Tibial artery (tissue), 4 donors: ENCODE data around the gene B3GAT3.

Experiments used
- DNase-seq, 2 donors: peaks; one replicate each; pipeline ENCODE4 v3.0.0-alpha.2; 2019
- H3K27ac ChIP-seq, 2 donors: fragments of 200-600 bp; sonication (generic) in 1 of 2; 1 replicate in 1 of 2; 2 replicates in 1 of 2; pipeline ENCODE4 v1.5.1; 2018 to 2019; ENCODE audit warnings: mild to moderate bottlenecking in 1 of 2
- H3K27me3 ChIP-seq, 2 donors: fragments of 200-600 bp; sonication (generic) in 1 of 2; one replicate each; pipeline versions ENCODE4 v1.5.1 to v1.6.0; 2016 to 2019
- H3K36me3 ChIP-seq, 3 donors: fragments of 200-600 bp; sonication (generic) in 2 of 3; one replicate each; pipeline ENCODE4 v1.5.1; 2016 to 2019; ENCODE audit warnings: mild to moderate bottlenecking in 2 of 3
- H3K4me1 ChIP-seq, 4 donors: fragments of 200-600 bp; sonication (generic) in 2 of 4; 1 replicate in 3 of 4; 2 replicates in 1 of 4; pipeline ENCODE4 v1.5.1; 2016 to 2019
- H3K4me3 ChIP-seq, 2 donors: fragments of 200-600 bp; sonication (generic) in 1 of 2; 1 replicate in 1 of 2; 2 replicates in 1 of 2; pipeline ENCODE4 v1.5.1; 2018 to 2019; ENCODE audit warnings: mild to moderate bottlenecking in 2 of 2
- H3K9me3 ChIP-seq, 3 donors: fragments of 200-600 bp; sonication (generic) in 1 of 3; one replicate each; pipeline ENCODE4 v1.5.1; 2016 to 2019
- CTCF ChIP-seq, 2 experiments: fragments of 200-600 bp in 1 of 2; fragments of 450-650 bp in 1 of 2; IDR thresholded peaks; one replicate each; pipeline ENCODE4 v1.5.1; 2017 to 2019; ENCODE audit warnings: antibody characterized with exemption in 2 of 2, mild to moderate bottlenecking in 1 of 2, moderate library complexity in 1 of 2
- intact Hi-C: fragments of 100-400 bp; cut with DNase I; formaldehyde crosslinking; loops from one replicate; pipeline ENCODE4 v1.15.0; 2023; ENCODE audit warnings: low total_unique reads

B3GAT3 gene

GRCh38 chr11:62613291-62613778 is 8.5 kb downstream of the B3GAT3 start:
- Histone ChIP-seq H3K4me1 (peaks cover 0 to 33% (median 27%) of the 10 kb centered on the region in 4 donors), H3K27me3 (no peaks in the 10 kb centered on the region), H3K9me3 (no peaks in the 10 kb centered on the region), H3K4me3 (peak overlapping the region; percentile 85 to 88), H3K27ac (peak overlapping the region; percentile 95 to 98), H3K36me3 (peaks cover 6 to 57% (median 33%) of the 10 kb centered on the region in 3 donors)
- TF ChIP-seq CTCF (IDR thresholded peaks at IDR 0.05): no peak
- intact Hi-C loops: loop anchor here (10.0 kb wide), 1 partner anchor 91 kb away; the partner anchor contains the start of genes BSCL2 and GNG3
- DNase-seq: no peak

- H3K27me3 ChIP-seq: no peaks in the 10 kb centered on the region
- intact Hi-C loops: loop anchor here (10.0 kb wide), 1 partner anchor 92 kb away; the partner anchor contains the start of genes BSCL2 and GNG3
- DNase-seq: peak; percentile 91 to 96
- peak within 1 kb of the TSS; percentile 95 to 98 for H3K27ac ChIP-seq
- peaks cover 0 to 33% (median 27%) of the 10 kb centered on the region in 4 donors for H3K4me1 ChIP-seq
- TF ChIP-seq CTCF (IDR thresholded peaks at IDR 0.05): peak; percentile 82 to 92
- H3K4me3 ChIP-seq: peak within 1 kb of the TSS; percentile 85 to 88
- H3K36me3 ChIP-seq: peaks cover 10 to 64% (median 39%) of the 10 kb centered on the region in 3 donors
- H3K9me3 ChIP-seq: no peaks in the 10 kb centered on the region
These were observed 9.2 kb downstream of the B3GAT3 start, which contains the start of the genes EML3 and ROM1 for GRCh38 chr11:62612366-62613290. Gene EML3 (minus strand): TSS chr11:62612775. CDS start chr11:62612457, 318 bp downstream. Gene ROM1 (plus strand): TSS chr11:62613257. CDS start chr11:62613282, 25 bp downstream.

GRCh38 chr11:62611705-62612365 is 10.0 kb downstream of the B3GAT3 start:
- peak overlapping the region; percentile 85 to 88 for H3K4me3 ChIP-seq
- no peaks in the 10 kb centered on the region for H3K9me3 ChIP-seq
- TF ChIP-seq CTCF (IDR thresholded peaks at IDR 0.05): no peak
- H3K4me1 ChIP-seq: peaks cover 0 to 33% (median 27%) of the 10 kb centered on the region in 4 donors
- peaks cover 10 to 63% (median 46%) of the 10 kb centered on the region in 3 donors for H3K36me3 ChIP-seq
- DNase-seq: peak; percentile 55 to 83
- peak overlapping the region; percentile 95 to 98 for H3K27ac ChIP-seq
- intact Hi-C loops: loop anchor here (10.0 kb wide), 1 partner anchor 93 kb away; the partner anchor contains the start of genes BSCL2 and GNG3
- no peaks in the 10 kb centered on the region for H3K27me3 ChIP-seq

GRCh38 chr11:62610814-62611704 is 10.7 kb downstream of the B3GAT3 start:
- Histone ChIP-seq H3K27me3 (no peaks in the 10 kb centered on the region), H3K4me1 (peaks cover 0 to 33% (median 27%) of the 10 kb centered on the region in 4 donors), H3K36me3 (peaks cover 13 to 63% (median 48%) of the 10 kb centered on the region in 3 donors), H3K9me3 (no peaks in the 10 kb centered on the region), H3K4me3 (peak overlapping the region; percentile 85 to 88), H3K27ac (peak overlapping the region; percentile 95 to 98)
- intact Hi-C loops: loop anchor here (10.0 kb wide), 1 partner anchor 94 kb away; the partner anchor contains the start of genes BSCL2 and GNG3
- no peak for TF ChIP-seq CTCF (IDR thresholded peaks at IDR 0.05)
- no peak for DNase-seq
